ENCODE data around the gene PLIN4. TPM values are rescaled to one million over a fixed set of nuclear protein-coding genes. Genes with fewer than 3 reads are reported as not detected.

The PLIN4 gene
- total RNA-seq, 4 donors from 2014 or later = 519 to 1,574 (median 929) TPM

DNA sequence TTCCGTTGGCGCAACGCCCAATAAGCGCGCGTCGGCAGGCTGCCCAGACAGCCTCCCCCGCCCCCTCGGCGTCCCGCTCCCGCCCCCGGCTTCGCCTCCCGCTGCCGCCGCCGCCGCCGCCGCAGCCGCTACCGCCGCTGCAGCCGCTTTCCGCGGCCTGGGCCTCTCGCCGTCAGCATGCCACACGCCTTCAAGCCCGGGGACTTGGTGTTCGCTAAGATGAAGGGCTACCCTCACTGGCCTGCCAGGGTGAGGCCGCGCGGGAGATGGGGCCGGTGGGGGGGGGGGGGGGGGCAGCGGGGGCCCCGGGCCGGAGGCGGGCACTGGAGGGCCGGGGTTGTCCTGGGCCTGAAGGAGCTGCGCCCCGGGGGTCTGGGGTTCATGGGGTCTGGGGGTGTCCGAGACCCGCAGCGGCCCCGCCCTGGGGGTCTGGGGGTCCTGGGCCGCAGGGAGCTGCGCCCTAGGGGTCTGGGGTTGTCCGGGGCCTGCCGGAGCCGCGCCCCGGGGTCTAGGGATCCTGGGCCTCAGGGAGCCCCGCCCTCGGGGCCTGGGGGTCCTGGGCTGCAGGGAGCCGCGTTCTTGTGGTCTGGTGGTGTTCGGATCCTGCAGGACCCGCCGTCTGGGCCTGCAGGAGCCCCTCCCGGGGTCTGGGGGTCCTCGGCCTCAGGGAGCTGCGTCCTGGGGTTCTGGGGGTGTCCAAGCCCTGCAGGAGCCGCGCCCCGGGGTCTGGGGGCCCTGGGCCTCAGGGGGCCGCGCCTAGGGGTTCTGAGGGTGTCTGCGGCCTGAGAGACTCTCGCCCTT, 45.9 kb downstream of the PLIN4 start, which contains the start of gene HDGFL2:
Gene HDGFL2 (plus strand): TSS at position 124 of the 801 bp plus-strand sequence. CDS start 54 bp downstream, at position 178.
- TF ChIP-seq, protein P1, sequence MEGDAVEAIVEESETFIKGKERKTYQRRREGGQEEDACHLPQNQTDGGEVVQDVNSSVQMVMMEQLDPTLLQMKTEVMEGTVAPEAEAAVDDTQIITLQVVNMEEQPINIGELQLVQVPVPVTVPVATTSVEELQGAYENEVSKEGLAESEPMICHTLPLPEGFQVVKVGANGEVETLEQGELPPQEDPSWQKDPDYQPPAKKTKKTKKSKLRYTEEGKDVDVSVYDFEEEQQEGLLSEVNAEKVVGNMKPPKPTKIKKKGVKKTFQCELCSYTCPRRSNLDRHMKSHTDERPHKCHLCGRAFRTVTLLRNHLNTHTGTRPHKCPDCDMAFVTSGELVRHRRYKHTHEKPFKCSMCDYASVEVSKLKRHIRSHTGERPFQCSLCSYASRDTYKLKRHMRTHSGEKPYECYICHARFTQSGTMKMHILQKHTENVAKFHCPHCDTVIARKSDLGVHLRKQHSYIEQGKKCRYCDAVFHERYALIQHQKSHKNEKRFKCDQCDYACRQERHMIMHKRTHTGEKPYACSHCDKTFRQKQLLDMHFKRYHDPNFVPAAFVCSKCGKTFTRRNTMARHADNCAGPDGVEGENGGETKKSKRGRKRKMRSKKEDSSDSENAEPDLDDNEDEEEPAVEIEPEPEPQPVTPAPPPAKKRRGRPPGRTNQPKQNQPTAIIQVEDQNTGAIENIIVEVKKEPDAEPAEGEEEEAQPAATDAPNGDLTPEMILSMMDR (IDR thresholded peaks at IDR 0.05; ENCODE audit: low read depth) = no peak

DNA sequence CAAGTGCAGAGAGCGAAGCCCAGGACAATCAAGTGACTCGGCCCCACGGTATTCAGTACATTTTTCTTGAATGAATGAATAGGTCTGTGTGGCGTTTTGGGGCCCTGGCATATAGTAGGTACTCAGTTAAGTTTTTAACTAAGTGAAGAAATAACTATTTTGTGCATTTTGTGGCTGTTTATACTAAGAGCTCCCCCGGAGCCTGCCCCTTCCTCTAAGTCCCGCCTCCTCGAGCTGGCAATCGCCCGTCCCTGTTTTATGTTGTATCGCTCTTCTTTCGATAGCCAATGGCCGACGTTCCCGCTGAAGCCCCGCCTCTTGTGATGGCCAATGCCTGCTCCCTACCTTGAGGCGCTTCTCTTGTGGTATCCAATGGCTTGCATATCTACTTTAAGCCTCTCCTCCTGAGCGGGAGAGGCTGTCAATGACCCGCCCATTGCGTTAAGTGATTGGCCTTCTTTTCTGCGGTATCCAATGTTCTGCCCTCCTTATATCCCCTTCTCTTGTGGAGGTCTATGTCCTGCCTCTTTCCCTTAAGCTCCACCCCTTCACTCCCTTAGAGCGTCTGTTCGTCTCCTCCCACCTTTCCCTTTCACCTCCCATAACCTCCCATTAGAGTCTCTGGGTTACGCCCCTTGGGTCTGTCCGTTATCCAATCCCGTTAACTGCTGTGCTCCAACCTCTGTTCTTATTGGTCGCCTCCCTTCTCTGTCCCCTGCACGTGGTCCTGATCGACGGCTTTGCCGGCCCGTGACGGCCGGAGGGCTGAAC, 46.7 kb downstream of the PLIN4 start:
- TF ChIP-seq, protein P1 (IDR thresholded peaks at IDR 0.05; ENCODE audit: low read depth) = no peak

DNA sequence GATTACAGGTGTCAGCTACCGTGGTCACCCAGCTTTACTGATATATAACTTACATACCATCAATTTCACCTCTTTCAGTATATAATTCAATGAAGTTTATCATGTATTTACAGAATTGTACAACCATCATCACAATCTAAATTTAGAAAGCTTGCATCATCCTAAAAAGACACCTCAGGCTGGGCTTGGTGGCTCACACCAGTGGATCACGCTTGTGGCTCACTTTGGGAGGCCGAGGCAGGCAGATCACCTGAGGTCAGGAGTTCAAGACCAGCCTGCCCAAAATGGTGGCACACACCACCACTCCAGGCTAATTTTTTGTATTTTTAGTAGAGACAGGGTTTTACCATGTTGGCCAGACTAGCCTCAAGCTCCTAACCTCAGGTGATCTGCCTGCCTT, 50.5 kb downstream of the PLIN4 start:
- TF ChIP-seq, protein P1 (IDR thresholded peaks at IDR 0.05; ENCODE audit: low read depth) = no peak

DNA sequence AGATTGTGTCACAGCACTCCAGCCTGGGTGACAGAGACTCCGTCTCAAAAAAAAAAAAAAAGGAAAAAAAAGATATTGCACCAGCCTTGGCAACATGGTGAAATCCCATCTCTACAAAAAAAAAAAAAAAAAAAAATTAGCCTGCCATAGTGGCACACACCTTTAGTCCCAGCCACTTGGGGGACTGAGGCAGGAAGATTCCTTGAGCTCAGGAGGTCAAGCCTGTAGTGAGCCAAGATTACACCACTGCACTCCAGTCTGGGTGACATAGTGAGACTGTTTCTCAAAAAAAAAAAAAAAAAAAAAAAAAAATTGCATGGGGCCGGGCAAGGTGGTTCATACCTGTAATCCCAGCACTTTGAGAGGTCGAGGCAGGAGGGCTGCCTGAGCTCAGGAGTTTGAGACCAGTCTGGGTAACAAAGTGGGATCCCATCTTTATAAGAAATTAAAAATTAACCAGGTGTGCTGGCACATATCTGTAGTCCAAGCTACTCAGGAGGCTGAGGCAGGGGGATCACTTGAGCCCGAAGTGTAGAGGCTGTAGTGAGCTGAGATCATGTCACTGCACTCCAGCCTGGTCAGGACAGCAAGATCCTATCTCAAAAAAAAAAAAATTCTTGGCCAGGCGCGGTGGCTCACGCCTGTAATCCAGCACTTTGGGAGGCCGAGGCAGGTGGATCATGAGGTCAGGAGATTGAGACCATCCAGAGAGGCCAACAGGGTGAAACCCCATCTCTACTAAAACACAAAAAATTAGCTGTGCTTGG, 53.3 kb downstream of the PLIN4 start:
- TF ChIP-seq, protein P1 (IDR thresholded peaks at IDR 0.05; ENCODE audit: low read depth) = no peak

DNA sequence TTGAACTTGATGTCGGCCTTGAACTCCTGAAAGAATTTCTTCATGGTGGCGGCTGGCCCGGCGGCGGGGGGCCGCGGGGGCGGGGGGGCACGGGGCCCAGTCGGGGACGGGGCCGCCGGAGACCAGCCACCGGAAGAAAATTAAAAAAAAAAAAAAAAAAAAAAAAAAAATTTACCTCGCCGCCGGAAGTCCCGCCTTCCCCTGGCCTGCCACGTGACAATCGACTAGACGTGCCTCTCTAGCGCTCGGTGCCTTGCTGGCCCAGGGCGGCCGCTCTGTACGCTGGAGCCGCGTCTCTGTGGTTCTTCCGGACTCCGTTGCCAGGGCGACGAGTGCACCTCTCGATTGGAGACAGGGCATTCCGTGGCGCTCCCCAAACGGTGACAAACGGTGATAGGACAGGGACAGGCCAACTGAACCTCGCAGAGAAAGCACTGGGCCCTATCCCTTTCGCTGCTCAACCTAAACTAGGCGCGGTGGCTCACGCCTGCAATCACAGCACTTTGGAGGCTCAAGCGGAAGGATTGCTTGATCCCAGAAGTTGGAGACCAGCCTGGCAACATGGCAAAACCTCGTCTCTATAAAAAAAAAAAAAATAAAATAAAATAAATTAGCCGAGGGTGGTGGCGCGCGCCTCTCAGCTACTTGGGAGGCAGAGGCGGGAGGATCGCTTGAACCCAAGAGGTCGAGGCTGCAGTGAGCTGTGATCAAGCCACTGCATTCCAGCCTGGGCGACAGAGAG, 60.5 kb downstream of the PLIN4 start, which contains the start of gene UBXN6:
Gene UBXN6 (minus strand): TSS at position 141 of the 742 bp plus-strand sequence. CDS start 97 bp downstream, at position 44.
- TF ChIP-seq, protein P1 (IDR thresholded peaks at IDR 0.05; ENCODE audit: low read depth) = no peak

DNA sequence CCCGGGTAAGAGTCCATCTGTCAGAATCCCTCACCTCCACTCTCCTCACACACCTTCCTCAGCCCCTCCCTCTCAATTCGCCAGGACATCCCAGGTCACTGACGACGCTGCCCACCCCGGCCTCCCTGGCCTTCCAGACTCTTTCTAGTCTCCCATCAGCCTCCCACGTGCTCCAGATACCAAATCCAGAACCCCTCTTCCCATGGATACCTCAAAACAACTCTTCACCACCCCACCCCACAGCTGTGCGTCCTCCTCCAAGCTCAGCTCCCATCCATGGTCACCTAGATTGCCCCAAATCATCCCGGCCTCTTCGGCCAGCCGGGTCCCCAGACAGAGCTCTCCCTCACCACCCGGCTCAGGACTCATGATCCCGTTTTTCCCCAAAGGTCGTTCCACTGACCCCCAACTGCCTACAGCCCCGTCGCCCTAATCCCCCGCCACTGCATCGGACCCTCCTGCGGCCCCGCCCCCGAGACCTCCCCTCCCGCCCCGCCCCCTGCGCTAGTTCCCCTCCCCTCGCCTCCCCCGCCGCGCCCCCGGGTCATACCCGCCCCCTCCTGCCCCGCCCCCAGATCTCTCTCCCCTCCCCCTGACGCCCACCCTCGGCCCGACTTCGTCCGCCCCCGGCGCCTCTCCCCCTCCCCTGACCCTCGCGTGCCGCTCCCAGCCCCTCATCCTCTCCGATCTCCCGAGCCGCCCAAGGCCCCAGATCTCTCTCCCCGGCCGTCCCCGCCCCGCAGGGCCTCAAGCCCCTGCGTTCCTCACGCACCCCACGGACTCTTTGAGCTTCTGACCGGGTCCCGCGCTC, 61.2 kb downstream of the PLIN4 start:
- TF ChIP-seq, protein P1 (IDR thresholded peaks at IDR 0.05; ENCODE audit: low read depth) = no peak
